ENCODE measurements around the gene KCTD13. TPM values are rescaled to one million over a fixed set of nuclear protein-coding genes. Genes with fewer than 3 reads are reported as not detected.
A peak's percentile ranks its signal among the peaks of the same experiment; 100 is the strongest.

The KCTD13 gene
- polyA plus RNA-seq, 1 experiment, result 7.4 TPM

GRCh38 chr16:29925105-29925756 is 795 bp downstream of the KCTD13 start:
- ChIA-PET CTCF (interaction anchor here (0.8 to 2.4 kb wide), 3 partner anchors 8 to 77 kb away, joined by 3 to 7 read pairs (median 3); no protein-coding TSS in a partner anchor), POLR2A (interaction anchor here (0.5 to 2.7 kb wide), 10 partner anchors 19 to 602 kb away, joined by 3 to 25 read pairs (median 4); partner anchors contain the start of genes ASPHD1, HIRIP3, INO80E and TAOK2)
- peak overlapping the region; percentile 31 for H3K27ac ChIP-seq (ENCODE audit: low read depth, low read length)
- H3K9me3 ChIP-seq (ENCODE audit: control insufficient read depth, insufficient read depth, low read length), result no peaks in the 10 kb centered on the region; the same call in 1 of the 2 replicates
- no peak for TF ChIP-seq CTCF (IDR thresholded peaks at IDR 0.05; ENCODE audit: low read depth, low read length)
- H3K4me3 ChIP-seq (ENCODE audit: low read depth, low read length), result peak overlapping the region; percentile 96
- no peak for DNase-seq (ENCODE audit: low read depth, low spot score)
- H3K27me3 ChIP-seq (ENCODE audit: control insufficient read depth, insufficient read depth, low read length), result no peaks in the 10 kb centered on the region

DNA sequence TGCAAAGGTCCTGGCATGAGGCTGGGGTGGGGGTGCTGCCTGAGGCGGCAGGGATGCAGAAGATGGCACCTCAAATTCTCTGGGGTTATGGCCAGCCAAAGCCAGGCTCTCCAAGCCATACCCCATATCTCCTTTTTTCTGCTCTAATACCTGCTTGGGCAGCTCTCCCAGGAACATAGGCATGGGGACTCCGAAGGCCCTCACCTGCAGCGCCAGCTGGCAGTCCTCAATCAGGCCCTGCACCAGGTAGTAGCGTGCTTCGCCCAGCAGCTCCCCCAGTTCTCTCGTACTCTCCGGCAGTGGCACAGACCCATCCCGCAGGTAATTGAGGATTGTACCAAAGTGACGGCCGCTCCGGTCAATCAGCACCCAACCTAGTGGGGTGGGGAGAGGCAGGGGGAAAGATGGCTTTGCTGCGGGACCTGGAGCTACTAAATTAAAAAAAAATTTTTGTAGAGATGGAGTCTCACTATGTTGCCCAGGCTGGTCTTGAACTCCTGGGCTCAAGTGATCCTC is 3.0 kb downstream of the KCTD13 start:
- ChIA-PET CTCF (interaction anchor here (0.9 kb wide), 1 partner anchor 12 kb away, joined by 4 read pairs; no protein-coding TSS in a partner anchor), POLR2A (no interaction called here)
- DNase-seq (ENCODE audit: low read depth, low spot score), result no peak
- H3K27me3 ChIP-seq (ENCODE audit: control insufficient read depth, insufficient read depth, low read length), result no peaks in the 10 kb centered on the region
- no peak for TF ChIP-seq CTCF (IDR thresholded peaks at IDR 0.05; ENCODE audit: low read depth, low read length)
- no peak overlapping the region for H3K27ac ChIP-seq (ENCODE audit: low read depth, low read length)
- no peaks in the 10 kb centered on the region; the same call in 1 of the 2 replicates for H3K9me3 ChIP-seq (ENCODE audit: control insufficient read depth, insufficient read depth, low read length)
- no peak overlapping the region for H3K4me3 ChIP-seq (ENCODE audit: low read depth, low read length)

DNA sequence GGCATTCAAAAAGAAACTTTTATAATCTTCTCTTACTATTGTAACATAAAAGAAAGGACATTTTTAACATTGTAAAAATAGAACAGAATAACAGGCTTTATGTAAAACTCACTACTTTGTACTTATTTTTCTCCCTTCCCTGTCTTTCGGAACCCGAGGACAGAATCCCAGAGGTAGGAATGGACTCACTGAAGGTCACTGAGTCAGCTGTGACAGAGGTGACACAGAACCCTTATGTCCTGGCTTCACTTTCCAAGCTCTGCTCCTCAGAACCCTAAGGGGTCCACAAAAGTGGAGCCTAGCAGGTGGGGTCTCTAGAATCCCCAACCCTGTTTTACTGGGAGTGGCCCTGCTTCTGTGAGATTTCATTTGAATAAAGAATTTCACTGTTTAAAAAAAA is 3.7 kb downstream of the KCTD13 start:
- no peak overlapping the region for H3K27ac ChIP-seq (ENCODE audit: low read depth, low read length)
- H3K4me3 ChIP-seq (ENCODE audit: low read depth, low read length), result no peak overlapping the region
- no peak for DNase-seq (ENCODE audit: low read depth, low spot score)
- no peak for TF ChIP-seq CTCF (IDR thresholded peaks at IDR 0.05; ENCODE audit: low read depth, low read length)
- H3K9me3 ChIP-seq (ENCODE audit: control insufficient read depth, insufficient read depth, low read length), result no peaks in the 10 kb centered on the region; the same call in 1 of the 2 replicates
- POLR2A ChIA-PET, result no interaction called here
- CTCF ChIA-PET, result no interaction called here
- no peaks in the 10 kb centered on the region for H3K27me3 ChIP-seq (ENCODE audit: control insufficient read depth, insufficient read depth, low read length)

DNA sequence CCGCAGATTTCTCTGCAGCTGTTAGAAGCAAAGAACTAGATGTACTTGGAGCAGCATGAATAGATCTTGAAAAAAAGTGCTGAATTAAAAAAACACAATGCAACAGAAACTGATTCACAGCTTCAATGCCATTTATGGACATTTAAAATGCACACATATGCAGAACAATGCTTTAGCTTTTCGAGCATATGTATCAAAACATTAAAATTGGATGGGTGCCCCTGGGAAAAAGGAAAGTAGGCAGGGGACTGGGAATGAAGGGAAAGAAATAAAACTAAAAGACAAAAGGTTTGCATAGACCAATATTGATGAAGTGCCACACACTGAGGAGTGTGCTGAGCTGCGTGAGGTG is 5.0 kb downstream of the KCTD13 start:
- H3K4me3 ChIP-seq (ENCODE audit: low read depth, low read length), result no peak overlapping the region
- no peak overlapping the region for H3K27ac ChIP-seq (ENCODE audit: low read depth, low read length)
- POLR2A ChIA-PET, result no interaction called here
- DNase-seq (ENCODE audit: low read depth, low spot score), result no peak
- H3K9me3 ChIP-seq (ENCODE audit: control insufficient read depth, insufficient read depth, low read length), result no peaks in the 10 kb centered on the region; the same call in 1 of the 2 replicates
- no peaks in the 10 kb centered on the region for H3K27me3 ChIP-seq (ENCODE audit: control insufficient read depth, insufficient read depth, low read length)
- no peak for TF ChIP-seq CTCF (IDR thresholded peaks at IDR 0.05; ENCODE audit: low read depth, low read length)
- CTCF ChIA-PET, result interaction anchor here (0.5 kb wide), 1 partner anchor 14 kb away, joined by 6 read pairs; no protein-coding TSS in a partner anchor

DNA sequence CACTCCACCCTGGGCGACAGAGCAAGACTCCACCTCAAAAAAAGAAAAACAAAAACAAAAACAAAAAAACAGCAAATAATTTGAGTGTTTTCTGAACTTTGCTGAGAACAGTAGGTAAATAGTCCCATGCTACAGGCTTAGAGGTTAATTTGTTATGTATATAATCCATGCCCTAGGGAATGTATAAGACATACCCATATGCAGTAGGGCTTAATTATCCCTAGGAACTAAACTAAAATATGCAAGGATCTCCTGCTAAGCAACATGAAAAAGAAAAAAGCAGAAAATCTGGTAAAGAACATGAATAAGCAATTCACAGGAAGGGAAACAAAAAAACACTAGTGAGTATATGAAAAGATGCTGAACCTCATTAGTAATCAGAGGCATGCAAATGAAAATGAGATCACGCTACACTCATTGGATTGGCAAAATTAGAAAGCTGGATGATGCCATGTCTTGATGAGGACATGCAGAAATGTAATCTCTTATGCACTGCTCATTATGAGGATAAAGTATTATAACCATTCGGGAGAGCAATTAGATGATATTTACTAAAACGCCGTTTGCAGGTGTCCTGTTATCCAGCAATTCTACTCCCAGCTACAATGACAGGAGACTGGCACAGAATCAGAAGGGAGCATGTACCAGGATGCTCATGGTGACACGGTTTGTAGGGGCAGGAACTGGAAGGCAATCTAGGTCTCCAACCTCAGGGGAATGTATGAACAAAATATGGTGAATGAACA is 5.6 kb downstream of the KCTD13 start:
- Histone ChIP-seq H3K27me3 (ENCODE audit: control insufficient read depth, insufficient read depth, low read length) (no peaks in the 10 kb centered on the region), H3K9me3 (ENCODE audit: control insufficient read depth, insufficient read depth, low read length) (no peaks in the 10 kb centered on the region), H3K4me3 (ENCODE audit: low read depth, low read length) (no peak overlapping the region), H3K27ac (ENCODE audit: low read depth, low read length) (no peak overlapping the region)
- POLR2A ChIA-PET, result no interaction called here
- DNase-seq (ENCODE audit: low read depth, low spot score), result no peak
- TF ChIP-seq CTCF (IDR thresholded peaks at IDR 0.05; ENCODE audit: low read depth, low read length), result no peak
- CTCF ChIA-PET, result interaction anchor here (0.5 kb wide), 1 partner anchor 14 kb away, joined by 6 read pairs; no protein-coding TSS in a partner anchor

Data from AG04450 (cell line).